GM21381 (cell line): ENCODE measurements around the gene KBTBD12.

ENCODE experiments used
- ATAC-seq: cut with Tn5 transposase; IDR thresholded peaks from one replicate; pipeline ENCODE4 v1.9.1; 2021; ENCODE audit warnings: mild to moderate bottlenecking, moderate library complexity; ENCODE audit not compliant: unreplicated experiment

The KBTBD12 gene

DNA sequence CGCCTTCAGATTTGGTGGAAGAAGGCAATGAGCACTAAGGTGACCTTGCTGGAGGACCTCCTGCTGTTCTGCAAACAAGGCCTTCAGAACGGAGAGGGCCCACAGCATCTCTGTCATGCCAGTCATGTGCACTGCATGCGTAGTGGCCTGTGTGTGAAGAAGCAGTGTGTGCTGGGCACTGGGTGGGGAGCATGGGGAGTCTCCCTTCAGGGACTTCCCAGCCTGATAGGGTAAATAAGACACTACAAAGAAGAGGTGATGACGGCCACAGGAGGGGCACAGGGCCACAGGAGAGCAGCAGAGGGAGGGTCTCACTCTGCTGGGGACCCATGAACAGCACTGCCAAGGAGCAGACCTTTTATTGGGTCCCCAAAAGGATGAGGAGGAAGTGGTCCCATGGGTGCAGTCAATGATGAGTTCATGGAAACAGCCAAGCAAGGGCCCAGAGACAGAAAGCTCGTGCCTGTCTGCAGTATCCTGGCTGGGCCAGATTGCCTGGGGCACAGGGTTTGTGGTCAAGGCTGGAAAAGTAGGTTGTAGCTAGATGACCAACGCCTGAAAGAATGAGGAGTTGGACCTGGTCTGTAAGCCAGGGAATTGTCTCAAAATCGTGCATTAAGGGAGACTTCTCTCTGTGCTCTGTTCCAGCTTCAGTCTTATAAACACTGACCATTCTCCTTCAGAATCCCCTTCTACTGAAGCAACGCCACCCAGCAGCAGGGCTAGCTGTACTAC, 69.4 kb downstream of the KBTBD12 start:
- no peak for ATAC-seq

DNA sequence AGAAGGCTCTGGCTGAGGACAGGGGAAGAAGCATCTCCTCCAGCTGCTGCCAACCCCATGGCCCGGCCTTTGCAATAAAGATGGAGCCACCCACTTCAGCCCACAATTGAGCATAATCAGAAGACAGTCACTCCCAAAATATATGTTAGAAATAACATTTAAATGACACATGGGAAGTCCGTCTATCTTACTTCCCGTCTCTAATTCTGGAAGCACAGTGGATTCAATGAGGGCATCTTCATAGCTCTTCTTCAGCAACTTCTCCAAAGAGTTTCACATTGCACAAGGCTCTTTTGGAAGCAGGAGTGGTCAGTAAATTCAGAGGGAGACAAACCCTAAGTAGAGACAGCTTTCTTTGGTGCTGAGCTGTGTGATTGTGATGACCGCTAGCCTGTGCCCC, 70.2 kb downstream of the KBTBD12 start:
- no peak for ATAC-seq

DNA sequence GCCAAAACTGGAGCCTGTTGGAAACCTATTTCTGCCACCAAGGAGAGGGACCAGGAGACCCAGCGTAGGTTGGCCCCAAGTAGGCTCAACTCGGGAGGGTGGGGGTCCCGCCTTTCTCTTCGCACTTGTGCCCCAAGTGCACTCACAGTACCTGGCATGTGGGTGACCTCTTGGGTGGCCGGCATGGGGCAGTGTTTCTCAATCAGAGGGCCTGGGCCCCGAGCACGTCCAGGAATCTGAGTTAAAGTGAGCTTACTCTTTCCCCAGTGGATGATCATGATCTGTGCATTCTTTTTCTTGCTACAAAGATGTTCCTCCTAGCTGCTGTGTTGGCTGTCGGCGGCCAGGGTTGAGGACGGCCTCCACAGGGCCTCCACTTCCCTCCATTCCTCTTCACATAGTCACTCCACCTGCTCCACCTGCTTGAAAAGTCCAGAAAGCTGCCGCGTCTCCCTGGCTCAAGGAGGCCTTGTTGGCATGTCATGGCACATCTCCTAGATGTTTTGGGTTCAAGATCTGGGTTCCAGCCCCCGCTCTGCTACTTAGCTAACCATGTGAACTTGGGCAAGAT, 70.7 kb downstream of the KBTBD12 start:
- no peak for ATAC-seq

DNA sequence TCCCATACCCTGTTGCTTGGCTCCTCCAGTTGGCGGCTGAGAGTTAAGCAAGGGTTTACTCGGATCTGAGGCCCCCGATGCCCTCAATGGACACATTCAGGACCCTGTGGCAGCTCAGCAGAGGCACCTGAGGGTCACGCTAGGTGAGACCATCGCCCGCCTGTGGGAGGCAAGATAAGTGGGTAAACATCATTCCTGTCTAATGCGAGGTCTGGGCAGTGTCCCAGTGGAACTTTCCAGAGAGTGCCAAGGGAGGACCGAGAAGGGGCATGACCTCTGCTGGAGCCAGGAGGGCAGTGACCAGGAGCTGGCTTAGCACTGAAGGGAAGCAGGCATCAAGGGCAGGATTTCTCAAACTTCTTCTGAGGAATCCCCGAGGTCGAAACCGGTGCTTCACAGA, 71.8 kb downstream of the KBTBD12 start:
- ATAC-seq: no peak

DNA sequence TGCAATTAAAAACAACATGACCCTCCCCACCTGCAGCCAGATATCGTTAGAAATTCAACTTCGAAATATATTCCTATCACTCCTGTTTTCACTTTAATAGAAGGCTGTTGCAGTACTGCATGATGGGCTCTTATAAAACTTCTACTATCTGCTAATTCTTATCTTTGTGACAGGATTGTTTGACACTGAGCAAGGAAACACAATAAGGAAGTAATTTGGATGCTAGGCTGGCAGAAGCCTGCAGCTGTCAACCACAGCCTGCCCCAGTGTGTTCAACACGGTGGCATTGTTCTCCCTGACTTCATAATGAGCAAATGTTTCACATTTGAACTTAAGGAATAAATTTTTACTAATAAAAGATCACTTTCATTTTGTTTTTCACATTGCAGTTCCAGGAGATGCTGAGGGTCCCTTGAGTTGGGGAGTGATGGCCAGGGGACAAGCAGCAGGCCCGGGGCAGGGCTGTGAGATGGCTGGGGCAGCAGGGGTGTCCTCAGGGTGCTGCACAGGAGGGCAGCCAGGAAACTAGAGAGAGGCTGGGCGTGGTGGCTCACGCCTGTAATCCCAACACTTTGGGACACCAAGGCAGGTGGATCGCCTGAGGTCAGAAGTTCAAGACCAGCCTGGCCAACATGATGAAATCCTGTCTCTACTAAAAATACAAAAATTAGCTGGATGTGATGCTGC, 72.4 kb downstream of the KBTBD12 start:
- ATAC-seq: no peak

DNA sequence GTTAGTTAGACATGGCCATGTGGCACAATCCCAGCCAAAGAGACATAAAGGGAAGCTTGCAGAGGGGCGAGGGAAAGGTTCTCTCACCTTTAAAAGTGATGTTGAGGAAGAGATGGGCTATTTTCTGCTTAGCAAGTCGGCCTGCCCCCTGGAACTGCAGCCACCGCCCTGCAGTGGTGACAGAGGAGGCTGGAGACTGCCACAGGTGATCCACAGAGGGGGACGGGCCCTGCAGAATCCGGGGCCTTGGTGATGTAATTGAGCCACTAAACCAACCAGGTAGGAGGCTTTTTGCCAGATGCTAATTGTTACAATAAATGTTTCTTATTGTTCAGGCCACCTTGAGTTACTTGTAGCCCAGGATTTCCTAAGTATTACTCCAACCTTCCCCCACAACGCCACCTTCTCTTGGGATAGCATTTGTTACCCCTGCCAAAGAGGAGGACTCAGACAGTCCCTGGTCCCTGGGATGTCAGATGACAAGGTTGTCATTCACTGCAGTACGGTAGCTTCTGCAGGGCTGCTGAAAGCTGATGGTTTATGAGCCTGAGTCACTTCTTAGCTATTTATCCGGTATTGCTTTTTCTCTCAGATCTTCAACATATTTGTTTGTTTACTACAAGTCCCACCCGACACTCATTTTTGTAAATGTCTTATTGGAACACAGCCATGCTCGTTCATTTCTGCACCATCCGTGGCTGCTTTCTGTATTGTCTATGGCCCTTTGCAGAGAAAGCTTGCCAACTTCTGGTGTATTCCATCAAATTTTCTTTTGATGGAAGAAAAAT, 73.9 kb downstream of the KBTBD12 start:
- ATAC-seq: no peak

DNA sequence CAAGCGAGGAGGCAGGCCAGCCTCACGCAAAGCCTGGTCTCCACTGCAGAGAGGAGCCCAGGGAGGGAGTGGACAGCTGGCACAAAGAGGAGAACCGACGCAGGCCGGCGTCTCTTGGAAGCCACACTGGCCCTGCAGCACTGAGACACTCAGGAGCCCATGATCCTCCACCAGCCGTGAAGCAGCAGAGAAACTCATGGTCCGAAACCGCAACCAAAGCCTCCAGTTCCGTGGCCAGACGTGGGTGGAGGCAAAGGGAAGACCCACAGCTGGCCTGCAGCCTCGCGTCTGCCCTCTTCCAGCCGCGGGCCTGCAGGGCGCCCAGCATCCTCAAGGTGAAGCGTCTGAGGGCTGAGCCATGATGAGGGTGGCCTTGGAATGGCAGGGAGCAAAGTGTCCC, 75.0 kb downstream of the KBTBD12 start:
- no peak for ATAC-seq

DNA sequence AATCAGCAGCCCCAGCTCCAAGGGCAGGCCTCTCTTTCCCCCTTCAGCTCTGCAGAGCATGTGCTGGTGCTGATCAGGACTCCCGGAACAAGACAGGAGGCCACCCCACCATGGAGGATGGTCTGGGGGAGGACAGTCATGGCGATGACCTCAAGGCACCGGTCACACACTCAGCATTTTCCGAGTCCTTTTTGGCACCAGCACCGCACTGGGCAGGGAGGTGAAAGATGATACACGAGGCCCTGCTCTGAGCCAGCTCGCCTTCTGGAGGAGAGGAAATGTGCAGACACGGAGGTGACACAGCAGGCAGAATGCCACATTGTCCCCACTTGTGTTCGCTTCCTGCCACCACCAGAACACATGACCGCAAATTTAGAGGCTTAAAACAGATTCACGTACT, 75.4 kb downstream of the KBTBD12 start:
- no peak for ATAC-seq

DNA sequence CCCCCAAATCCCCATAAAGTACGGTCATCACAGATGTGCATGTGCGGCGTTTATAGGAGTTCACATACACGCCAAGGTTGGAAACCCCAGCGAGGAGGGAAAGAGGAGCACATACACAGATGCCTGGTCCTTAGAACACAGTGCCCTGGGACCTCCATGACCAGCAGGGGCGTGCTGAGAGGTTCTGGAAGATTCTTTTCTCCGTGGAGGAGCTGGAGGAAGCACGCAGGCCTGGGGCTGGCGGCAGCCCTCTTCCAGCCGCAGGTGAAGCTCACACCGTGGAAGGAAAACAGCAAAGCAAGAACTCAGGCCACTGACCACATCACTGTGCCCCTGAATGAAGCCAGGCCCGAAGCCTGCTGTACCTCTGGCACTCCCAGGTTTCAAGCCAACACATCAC, 76.2 kb downstream of the KBTBD12 start:
- ATAC-seq: no peak

DNA sequence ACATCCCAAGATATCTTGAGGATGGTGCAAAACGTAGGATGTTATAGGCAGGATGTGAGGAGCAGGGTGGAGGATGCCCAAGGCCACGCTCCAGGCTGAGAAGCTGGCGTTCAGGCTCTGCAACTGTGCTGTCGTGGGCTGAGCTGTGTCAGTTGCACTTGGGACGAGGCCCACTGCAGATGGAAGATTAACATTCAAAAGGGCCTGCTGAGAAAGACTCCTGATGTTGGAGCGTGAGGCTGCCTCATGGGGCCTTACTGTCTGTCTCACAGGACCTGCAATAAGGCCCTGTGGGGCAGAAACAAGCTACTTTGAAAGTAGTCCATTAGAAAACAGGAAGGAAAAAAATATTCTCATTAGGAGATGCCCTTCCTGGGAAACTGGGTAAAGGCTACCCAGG, 76.6 kb downstream of the KBTBD12 start:
- no peak for ATAC-seq

DNA sequence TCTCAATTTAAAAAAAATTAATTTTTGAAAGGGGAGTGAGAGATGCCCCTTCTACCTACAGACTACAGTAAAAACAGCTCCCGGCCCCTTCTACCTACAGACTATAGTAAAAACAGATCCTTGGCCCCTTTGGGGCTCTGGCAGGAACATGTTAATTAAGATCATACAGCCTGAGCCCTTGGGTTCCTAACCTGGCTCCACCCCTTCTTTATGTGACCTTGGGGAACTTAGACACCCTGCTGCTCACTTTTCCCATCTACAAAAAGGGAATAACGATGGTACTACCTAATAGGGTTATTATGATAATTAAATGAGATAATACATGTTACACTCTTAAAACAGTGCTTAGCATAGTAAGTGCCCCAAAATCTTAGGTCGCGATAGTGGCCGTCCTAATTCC, 77.1 kb downstream of the KBTBD12 start:
- ATAC-seq: no peak

DNA sequence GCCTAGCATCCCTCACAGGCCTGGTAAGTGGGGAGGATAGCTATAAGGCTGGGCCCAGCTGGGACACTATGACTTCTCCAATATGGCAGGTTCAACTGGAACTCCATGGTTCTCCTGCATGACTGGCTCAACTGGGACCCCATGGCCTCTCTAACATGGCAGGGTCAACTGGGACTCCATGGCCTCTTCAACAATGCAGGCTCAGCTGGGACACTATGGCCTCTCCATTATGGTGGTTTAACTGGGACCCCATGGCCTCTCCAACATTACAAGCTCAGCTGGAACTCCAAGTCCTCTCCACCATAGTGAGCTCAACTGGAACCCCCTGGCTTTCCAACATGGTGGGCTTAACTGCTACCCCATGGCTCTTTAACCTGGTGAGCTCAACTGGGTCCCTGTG, 79.0 kb downstream of the KBTBD12 start:
- ATAC-seq: no peak

DNA sequence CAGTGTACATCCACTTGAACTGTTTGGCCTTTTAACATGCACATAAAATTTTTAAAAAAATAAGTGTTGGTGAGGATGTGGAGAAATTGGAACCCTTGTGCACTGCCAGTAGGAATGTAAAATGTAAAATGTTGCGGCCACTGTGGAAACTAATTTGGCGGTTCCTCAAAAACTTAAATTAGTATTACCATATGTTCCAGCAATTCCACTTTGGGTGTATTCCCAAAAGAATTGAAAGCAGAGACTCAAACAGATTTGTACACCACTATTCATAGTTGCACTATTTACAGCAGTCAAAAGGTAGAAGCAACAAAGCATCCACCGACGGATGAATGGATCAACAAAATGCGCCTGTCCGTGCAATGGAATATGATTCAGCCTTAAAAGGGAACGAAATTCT, 82.0 kb downstream of the KBTBD12 start:
- ATAC-seq: no peak

DNA sequence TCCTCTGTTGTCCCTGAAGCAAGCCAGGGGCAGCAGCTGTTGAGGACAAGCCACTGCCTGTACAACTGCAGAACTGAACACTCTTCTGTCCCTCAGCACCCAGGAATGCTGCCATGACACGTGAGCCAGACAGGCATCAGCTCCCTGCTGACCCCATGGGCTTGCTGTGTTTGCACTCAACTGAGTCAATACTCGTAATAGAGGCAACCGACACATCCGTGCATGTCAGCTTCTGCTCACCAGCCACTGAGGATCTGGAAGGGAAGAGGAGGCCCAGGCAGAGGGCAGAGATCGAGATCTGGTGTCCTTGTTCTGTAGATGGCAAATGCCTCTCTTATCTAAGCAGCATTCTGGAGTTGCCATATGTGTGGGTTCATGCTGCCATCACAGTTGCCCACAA, 82.9 kb downstream of the KBTBD12 start:
- ATAC-seq: no peak

DNA sequence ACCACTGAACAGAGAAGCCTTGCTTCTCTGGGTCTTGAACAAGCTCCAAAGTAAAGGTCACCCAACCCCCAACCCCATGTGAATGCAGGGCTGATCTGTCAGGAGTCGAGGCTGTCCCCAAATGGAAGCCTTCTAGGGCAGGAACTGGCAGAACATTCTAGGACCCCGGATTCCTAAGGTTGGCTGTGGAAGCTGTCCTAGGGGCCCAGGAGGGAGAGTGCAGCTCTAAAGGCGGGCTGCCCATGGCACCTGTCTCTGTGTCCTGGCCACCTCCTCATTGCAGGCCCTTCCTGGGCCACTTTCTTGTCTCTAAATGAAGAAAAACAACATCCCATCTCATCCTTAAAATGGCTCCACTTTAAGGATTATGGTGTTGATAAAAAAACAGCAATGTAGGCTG, 83.6 kb downstream of the KBTBD12 start:
- no peak for ATAC-seq

DNA sequence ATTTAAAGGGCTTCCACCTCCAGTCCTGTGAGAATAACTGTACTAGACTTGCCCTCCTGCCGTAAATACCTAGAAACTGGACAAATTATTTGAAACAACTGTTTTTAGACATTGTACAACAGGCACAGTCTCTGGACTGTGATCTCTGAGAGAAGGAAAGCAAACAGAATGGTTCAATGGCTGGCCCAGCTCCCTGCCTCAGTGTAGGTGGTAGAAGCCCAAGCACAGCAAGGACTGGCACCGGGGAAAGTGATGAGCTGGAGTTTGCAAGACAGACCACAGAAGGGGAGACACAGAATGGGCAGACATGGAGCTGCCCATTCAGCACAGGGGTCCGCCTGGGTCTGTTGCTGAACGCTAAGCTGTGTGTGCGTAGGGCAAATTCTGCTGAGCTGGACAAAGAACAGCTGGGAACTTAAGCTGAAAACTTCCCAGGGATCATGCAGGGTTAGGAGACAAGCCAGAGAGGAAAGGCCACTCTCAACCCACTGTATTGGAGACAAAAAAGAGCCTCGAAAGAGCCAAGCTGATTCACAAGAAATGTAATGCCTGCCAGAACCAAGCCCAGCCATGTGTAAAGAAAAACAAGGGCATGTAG, 84.6 kb downstream of the KBTBD12 start:
- ATAC-seq: no peak

DNA sequence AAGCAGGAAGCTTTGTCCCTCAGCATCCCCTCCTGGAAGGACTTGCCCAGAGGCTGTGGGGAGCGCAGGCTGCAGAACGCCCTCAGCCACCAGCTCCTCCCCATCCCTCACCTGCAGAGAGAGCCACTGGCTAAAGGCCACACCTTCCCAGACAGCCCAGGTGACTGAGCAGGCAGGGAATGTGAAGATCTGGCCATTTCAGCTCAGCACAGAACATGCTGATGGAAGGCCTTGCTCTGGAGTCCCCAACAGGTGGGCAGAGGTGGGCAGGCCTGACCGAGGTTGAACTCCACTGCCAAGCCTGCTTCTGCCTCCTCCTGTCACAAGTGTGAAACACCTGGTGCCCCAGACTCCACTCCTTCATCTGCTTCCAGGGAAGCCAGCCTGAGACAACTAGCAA, 86.5 kb downstream of the KBTBD12 start:
- no peak for ATAC-seq

DNA sequence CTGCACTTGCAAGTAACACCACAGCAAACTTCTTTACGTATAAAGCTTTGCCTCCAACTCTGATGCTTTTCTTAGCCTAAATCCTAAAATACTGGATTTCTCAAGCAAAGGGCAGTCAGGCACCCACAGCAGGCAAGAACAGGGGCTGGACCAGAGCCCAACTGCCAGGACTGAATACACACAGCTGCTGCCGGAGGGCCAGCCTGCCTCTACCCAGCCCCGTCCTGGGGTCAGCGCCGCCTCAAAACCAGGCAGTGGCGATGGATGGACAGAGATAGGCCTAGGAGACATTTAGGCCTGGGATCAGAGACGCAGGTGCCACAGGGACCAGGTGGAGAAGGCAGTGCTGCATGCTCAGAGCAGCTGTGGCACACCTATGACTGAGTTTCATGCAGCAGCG, 89.6 kb downstream of the KBTBD12 start:
- ATAC-seq: no peak

DNA sequence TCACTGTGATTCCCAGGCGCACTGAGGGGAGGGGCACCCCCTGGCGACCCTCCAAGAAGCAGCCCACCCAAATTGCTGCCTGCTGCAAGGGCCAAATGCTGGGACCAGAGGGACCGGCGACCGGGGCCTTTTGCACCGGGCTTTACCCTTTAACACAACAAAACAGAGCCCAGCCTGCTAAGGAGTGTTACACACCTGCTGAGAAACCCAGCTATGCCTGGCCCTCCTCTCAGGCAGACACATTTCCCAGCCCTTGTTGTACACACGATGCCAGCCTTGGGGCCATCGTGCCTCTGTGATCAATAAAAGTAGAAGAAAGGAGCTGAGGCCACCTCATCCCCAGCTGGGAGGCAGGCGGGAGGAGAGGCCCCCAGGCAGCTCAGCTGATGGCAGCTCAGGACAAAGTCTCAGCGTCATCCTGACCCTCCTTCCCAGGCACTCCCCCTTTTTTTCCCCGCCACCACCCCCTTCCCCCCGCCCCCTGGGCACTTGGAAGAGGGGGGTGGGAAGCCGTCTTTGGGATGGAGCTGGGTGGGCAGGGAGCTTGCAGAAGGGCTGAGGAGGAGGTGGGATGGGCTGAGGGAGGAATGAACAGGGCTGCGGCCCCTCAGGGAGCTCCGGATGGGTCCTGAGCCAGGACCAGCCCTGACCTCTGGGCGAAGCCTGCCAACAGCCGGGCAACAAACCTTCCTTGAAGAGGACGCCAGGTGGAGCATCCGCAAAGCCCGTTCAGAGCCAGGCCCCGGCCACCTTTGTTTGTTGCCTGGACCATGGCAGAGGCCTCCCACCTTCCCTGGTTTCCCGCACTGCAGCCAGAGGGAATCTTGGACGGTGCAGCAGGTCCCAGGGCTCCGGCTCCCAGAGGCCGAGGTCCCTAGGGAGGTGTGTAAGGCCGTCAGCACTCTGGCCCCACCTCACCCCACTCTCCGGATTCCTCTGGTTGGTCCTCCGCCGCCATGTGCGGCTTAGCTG, 91.3 kb downstream of the KBTBD12 start:
- ATAC-seq: no peak

DNA sequence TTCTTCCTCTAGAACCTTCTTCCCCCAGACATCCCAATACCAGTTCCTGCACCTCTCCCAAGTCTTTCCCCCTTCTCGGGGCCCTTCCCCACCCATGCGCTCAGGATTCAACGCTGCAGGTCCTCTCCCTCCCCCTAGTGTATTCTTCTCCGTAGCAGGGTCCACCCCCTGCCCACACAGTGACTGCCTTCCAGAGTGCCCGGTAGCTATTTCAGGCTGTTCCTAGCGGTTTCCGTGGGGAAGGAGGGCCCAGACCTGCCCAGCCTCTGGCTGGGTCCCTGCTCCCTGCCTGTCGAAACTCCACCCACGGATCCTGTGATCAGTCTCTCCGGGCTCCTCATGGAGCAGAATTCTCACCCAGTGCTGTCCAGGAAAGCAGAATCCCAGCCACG, 92.0 kb downstream of the KBTBD12 start:
- no peak for ATAC-seq
